GM10248 (cell line): ENCODE results near the gene INPP1.

ENCODE experiments used
- CTCF ChIA-PET: fragments of 300-600 bp; sonication (Branson Sonifier 250); formaldehyde crosslinking; extraction: SDS; loops from one replicate; lab custom pipeline; 2021; ENCODE audit warnings: antibody characterized with exemption; lab: Yijun Ruan, JAX
- POLR2A ChIA-PET: fragments of 350-650 bp; sonication (Branson Sonifier 250); formaldehyde crosslinking; extraction: SDS; loops from one replicate; lab custom pipeline; 2020; ENCODE audit warnings: antibody characterized with exemption; lab: Yijun Ruan, JAX
- DNase-seq: peaks from one replicate; pipeline ENCODE4 v3.0.0; 2012; ENCODE audit errors: extremely low spot score
- CTCF ChIP-seq: IDR thresholded peaks from 2 replicates; pipeline ENCODE4 v1.5.1; 2012; ENCODE audit warnings: mild to moderate bottlenecking, low read depth; ENCODE audit errors: extremely low read depth, missing control alignments, control extremely low read depth

Gene INPP1

GRCh38 chr2:190407662-190408537, 64.5 kb downstream of the INPP1 start, which contains the start of gene MFSD6:
Gene MFSD6, plus strand, starts transcription at chr2:190408355. Its CDS starts 27,675 bp downstream, at chr2:190436030.
- TF ChIP-seq CTCF: peak; percentile 10
- ChIA-PET CTCF (interaction anchor here (0.8 to 1.4 kb wide), 4 partner anchors 9 to 63 kb away, joined by 3 to 5 read pairs (median 4); no protein-coding TSS in a partner anchor), POLR2A (interaction anchor here (0.5 kb wide), 1 partner anchor 16 kb away, joined by 3 read pairs; no protein-coding TSS in a partner anchor)
- peak; percentile 74 for DNase-seq

- TF ChIP-seq CTCF: no peak
- ChIA-PET CTCF (no interaction called here), POLR2A (interaction anchor here (0.5 kb wide), 1 partner anchor 15 kb away, joined by 3 read pairs; no protein-coding TSS in a partner anchor)
- DNase-seq: peak; percentile 73
Measured at GRCh38 chr2:190408538-190409271, 65.3 kb downstream of the INPP1 start.

GRCh38 chr2:190409616-190410015, 66.2 kb downstream of the INPP1 start:
- DNase-seq: no peak
- ChIA-PET POLR2A (no interaction called here), CTCF (interaction anchor here (0.7 to 1.6 kb wide), 4 partner anchors 10 to 441 kb away, joined by 3 to 7 read pairs (median 3); no protein-coding TSS in a partner anchor)
- TF ChIP-seq CTCF: no peak

- ChIA-PET POLR2A (no interaction called here), CTCF (interaction anchor here (0.7 to 1.6 kb wide), 6 partner anchors 9 to 440 kb away, joined by 3 to 7 read pairs (median 3); no protein-coding TSS in a partner anchor)
- DNase-seq: no peak
- TF ChIP-seq CTCF: no peak
Measured at GRCh38 chr2:190410166-190410565, 66.8 kb downstream of the INPP1 start.

- ChIA-PET POLR2A (no interaction called here), CTCF (interaction anchor here (1.4 kb wide), 1 partner anchor 12 kb away, joined by 3 read pairs; no protein-coding TSS in a partner anchor)
- DNase-seq: no peak
- no peak for TF ChIP-seq CTCF
Measured at GRCh38 chr2:190412966-190413365, 69.6 kb downstream of the INPP1 start.

- CTCF ChIA-PET: interaction anchor here (1.4 kb wide), 1 partner anchor 11 kb away, joined by 3 read pairs; no protein-coding TSS in a partner anchor
- DNase-seq: no peak
- POLR2A ChIA-PET: no interaction called here
- no peak for TF ChIP-seq CTCF
Measured at GRCh38 chr2:190413421-190413820, 70.0 kb downstream of the INPP1 start.
